DMS 273 treated with DMSO at 0.1 percent for 48 hours (cell line): ENCODE data around the gene RETREG2.
A peak's percentile ranks its signal among the peaks of the same experiment; 100 is the strongest.

Experiments used
- DNase-seq: peaks from one replicate; lab custom pipeline; 2025; lab: John Stamatoyannopoulos, UW

RETREG2 gene, protein sequence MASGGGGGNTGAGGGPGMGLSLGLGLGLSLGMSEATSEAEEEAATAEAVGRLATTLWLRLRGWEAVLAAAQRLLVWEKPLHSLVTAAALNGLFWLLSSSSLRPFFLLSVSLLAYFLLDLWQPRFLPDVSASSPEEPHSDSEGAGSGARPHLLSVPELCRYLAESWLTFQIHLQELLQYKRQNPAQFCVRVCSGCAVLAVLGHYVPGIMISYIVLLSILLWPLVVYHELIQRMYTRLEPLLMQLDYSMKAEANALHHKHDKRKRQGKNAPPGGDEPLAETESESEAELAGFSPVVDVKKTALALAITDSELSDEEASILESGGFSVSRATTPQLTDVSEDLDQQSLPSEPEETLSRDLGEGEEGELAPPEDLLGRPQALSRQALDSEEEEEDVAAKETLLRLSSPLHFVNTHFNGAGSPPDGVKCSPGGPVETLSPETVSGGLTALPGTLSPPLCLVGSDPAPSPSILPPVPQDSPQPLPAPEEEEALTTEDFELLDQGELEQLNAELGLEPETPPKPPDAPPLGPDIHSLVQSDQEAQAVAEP

DNA sequence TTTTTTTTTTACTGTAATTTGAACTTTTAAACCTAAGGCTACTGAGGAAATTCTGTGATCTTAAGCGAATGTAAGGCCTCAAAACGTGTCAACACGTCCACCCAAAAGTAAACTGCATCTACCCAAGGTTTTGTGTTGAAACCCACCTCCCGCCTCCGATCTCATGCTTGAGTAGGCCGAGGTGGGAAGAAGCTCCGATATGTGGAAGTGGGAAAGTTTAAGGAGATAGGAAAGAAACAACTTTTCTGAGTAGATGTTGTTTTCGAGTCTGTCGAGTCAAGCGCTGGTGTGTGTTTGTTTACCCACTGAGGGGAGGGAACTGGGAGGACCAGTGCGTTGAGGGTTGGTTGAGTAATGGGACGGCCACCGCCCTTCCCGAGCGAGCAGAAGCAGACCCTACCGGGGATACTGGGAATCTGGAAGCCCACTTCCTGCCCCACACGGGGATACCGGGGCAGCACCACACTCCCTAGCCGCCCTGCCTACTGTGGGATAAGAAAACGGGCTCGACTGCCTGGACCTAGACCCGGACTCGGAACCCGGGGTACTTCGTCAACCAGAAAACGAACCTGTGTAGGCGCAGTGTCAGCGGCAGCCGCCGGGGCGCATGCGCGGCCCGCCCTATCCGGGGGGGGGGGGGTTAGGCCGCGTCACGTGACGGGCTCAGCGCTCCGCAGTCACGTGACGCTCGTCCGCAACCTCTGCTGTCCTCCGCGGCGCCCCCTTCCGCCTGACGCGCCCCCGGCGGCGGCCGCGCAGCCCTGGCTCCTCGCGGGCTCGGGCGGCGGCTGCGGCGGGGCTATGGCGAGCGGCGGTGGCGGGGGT, at the start of gene RETREG2:
Gene RETREG2 (plus strand): TSS at position 724 of the 825 bp plus-strand sequence. CDS start 78 bp downstream, at position 802.
- peak; percentile 61 for DNase-seq

DNA sequence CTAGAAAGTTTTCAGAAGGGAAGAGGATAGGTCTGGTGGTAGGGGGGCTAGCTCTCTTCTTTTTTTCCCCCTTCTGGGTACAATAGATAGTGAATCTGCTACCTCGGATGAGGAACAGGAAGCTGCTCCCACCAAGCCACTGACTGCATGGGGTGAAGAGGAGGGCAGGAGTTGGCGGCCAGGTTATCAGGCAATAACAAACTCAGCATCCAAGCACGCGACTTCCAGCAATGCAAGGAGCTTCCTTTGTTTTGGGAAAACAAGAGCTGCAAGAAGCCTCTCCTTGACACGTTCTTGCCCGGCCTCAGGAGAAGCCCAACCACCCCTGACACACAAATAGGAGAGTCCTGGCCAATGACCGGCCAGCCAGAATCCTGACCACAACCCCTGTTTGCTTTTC, 49.7 kb upstream of the RETREG2 start:
- DNase-seq, result no peak

DNA sequence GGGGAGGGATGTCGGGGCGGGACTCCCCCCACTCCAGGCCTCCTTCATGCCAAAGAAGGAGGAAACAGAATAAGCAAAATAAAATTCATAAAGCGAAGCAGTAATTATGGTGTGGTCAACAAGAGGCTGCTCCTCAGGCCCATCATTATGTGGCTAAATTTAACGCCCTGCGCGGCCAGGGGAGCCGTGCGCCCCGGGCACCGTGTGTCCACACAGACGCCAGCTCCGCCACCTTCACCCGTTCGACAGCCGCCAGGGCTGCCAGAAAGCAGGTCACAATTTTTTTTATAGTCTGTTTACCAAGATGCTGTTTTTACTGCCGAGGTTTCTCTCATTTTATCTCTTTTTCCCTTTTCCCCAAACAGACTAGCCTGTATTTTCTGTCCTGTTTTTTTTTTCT, 48.5 kb upstream of the RETREG2 start:
- no peak for DNase-seq

GRCh38 chr2:219131327-219131726, 46.7 kb upstream of the RETREG2 start:
- no peak for DNase-seq

- DNase-seq, result no peak
Measured at GRCh38 chr2:219131744-219132143, 46.3 kb upstream of the RETREG2 start.

GRCh38 chr2:219133976-219134375, 44.1 kb upstream of the RETREG2 start:
- DNase-seq, result no peak

- no peak for DNase-seq
Measured at GRCh38 chr2:219140722-219141121, 37.4 kb upstream of the RETREG2 start.

DNA sequence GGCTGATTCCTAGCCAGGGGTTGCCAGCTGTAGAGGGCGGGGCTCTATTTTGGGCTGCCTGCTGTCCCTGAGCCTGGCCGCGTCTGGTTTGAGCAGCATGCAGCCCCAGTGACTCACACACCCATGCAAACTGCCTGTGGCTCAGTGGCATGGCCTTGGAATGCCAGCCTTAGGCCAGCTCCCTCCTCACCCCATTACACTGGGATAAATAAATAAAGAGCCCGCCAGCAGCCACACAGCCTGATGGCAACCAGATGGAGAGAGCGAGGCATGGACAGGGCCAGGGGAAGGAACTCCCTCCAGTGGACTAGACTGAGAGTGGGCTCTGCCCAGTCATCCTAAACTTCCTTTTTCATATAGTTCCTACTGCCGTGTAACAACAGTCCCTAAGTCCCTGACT, 35.7 kb upstream of the RETREG2 start:
- DNase-seq, result no peak

DNA sequence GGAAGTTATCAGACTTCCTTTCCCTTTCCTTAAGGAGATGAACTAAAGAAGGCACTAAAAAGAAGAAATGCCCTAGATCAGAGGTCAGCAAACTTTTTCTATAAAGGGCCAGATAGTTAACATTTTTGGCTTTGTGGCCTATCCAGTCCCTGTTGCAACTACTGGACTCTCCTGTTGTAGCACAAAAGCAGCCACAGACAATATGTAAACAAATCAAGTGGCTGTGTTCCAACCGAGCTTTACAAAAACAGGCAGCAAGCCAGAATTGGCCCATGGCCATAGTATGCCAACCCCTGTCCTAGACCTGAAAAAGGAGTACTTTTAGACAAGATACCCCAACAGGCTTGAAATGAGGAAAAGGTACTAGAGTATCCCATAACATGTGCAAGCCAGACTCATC, 28.4 kb upstream of the RETREG2 start:
- no peak for DNase-seq

DNA sequence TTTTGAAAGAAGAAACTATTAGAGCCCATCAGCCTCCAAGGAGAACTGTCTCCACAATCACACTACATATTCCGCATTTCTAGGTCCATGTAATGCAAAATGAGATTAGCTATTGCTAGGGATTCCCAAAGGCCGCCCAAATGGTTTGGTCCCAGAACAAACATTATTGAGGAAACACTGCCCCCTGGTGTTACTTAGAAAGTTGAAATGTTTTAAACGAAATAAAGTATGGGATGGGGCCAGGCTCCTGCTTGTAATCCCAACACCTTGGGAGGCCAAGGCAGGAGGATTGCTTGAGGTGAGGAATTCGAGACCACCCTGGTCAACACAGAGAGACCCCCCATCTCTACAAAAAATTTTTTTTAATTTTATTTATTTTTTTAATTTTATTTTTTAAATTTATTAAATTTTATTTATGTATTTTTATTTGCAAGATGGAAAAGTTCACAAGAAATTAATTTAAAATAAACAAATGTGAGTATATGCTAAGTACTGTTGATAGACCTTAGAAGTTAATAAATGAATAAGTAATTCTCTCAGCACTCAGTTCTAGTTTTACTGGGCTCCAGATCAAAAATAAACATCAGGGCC, 22.9 kb upstream of the RETREG2 start:
- no peak for DNase-seq

DNA sequence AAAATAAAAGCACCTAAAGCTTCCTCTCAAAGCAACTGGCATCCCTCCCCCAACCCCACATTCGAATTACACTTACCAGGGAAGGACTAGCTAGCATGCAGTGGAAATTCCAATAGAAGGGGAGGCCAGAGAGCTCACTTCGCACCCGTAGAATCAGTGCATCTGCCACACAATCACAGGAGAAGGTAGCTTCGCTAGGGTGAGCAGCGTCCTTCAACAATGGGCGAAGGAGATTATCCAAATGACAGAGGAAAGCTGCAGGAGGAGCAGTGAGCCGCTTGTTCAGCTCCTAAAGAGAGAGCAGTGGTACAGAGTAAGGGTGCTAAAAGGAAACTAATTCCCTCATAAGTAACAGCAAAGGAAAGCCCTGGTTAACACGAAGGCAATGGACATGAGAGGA, 20.7 kb upstream of the RETREG2 start:
- no peak for DNase-seq

- no peak for DNase-seq
Measured at GRCh38 chr2:219158025-219158424, 20.1 kb upstream of the RETREG2 start.

DNA sequence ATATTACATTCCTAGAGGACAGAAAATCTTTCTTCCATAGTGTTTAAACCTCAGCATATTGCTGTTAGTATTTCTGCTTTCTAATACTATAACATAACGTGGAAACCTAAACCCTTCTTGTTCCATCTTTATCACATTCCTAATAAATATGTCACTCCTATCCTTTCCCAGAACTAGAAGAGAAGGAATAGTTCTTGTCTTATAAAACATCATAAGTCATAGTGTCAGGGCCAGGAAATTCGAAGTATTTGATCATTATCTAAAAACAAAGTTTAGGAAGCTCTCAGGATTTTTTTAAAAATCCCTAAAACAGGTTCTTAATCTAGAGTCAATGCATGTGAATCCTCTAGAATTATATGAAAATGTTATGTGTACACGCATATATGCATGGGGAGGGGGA, 19.5 kb upstream of the RETREG2 start:
- DNase-seq, result no peak

DNA sequence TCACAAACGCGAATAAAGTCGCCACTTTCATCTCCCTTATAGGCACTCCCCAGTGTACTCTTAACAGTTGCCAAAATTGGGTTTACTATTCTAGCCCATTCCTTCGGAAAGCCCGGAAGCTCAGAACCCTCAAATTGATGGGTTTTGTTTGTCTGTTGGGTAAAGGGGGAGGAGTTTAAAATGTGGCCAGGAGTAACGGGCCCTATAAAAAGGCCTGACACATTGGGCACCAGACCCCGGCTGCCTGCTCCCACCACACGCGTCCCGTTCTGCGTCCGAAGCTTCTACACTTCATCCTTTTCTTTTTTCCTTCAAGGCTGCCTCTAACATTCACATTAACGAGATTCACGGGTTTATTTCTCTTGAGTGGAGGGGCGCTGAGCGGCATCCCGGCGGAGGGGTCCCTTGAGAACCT, 18.3 kb upstream of the RETREG2 start:
- DNase-seq, result no peak

DNA sequence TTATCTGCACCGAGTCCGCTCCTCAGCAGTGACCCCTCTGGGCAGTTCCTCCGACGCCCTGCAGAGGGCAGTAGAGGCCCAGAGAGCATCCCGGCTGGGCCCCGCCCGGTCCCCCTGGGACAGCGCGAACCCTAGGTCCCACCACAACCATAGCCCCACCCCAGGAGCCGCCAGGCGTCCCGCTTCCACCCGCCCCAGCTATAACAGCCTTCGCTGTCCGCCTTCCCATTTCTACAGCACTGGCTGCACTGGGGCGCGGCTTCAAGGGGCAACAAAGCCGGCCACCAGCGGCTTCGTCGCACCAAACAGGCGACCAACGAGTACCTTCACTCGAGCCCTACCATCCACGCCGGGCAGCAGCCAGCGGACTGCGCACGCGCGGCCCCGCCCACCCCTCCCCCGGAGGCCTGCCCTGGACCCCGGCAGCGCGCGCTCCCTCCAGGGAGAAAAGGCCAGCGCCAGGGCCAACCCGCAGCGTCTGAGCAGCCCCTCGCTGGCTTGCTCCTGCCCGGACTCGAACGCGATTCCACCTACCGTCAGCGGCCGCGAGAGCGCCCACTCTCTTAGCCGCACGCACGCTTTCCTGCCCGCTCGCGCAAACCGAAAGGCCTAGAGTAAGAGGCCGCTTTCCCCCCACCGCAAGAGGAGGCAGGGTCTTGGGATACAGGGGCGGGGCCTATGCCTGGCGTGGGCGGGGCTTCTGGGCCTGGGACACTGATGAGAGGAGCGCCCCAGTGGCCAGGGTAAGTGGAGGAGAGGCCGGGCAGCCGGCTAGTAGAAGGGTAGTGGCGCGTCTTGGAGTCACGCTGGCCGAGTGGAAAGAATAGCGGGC, 17.7 kb upstream of the RETREG2 start, which contains the start of gene NHEJ1:
Gene NHEJ1 (minus strand): TSS at position 630 of the 832 bp plus-strand sequence. CDS start 2,453 bp downstream, outside the sequence.
- peak; percentile 81 for DNase-seq

- DNase-seq, result no peak
Measured at GRCh38 chr2:219161097-219161496, 17.0 kb upstream of the RETREG2 start.

GRCh38 chr2:219163156-219163555, 14.9 kb upstream of the RETREG2 start:
- DNase-seq, result no peak

DNA sequence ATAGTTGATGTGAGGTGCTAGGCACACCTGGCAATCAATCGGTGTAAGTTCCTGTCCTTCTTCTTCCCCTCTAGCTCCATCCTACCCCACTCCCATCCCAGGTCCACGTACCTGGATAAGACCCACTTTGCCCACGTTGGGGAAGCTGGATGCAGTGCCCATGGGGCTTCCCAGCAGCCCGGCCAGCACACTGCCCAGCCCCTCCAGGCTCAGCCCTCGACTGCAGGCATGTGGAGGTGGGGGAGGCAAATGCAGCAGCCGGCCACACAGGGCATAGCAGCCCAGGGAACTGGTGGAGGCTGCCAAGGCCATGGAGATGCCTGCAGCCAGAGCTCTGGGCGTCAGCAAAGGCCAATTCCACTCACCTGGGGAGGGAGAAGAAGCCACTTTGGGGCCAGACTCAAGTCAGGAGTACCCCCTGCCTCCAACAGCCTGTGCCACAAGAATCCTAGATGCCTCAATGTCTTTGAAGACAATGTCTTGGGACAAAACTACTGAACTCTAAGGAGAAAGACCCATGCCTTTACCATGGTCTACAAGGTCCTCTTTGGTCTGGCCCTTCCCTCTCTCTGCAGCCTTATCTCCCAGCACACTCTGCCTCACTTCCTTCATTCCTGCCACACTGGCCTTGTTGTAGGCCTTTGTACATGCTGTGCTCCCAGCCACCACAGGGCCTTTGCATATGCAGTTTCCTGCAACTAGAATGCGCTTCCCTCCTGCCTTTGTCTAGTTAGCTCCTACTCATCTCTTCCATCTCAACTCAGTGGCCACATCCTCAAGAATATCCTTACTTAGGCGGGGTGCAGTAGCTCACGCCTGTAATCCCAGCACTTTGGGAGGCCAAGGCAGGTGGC, 12.8 kb upstream of the RETREG2 start:
- no peak for DNase-seq

DNA sequence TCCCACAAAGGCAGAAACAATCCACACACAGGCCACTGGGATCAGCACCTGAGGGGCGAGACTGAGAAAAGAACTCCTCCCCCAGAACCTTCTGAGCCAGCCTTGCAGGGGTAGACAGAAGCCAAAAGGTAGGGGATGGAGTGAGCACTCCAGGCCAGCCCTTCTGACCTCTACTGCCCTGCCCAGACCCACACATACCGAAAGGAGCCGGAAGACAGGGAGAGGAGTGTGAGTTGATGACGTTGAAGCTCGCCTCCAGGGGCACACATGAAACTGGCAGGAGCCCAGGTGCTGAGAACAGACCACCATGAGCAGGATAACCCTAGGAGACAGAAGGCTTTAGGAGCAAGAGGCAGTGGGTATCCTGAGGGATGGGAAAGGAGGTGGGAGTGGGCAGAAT, 10.1 kb upstream of the RETREG2 start:
- no peak for DNase-seq

DNA sequence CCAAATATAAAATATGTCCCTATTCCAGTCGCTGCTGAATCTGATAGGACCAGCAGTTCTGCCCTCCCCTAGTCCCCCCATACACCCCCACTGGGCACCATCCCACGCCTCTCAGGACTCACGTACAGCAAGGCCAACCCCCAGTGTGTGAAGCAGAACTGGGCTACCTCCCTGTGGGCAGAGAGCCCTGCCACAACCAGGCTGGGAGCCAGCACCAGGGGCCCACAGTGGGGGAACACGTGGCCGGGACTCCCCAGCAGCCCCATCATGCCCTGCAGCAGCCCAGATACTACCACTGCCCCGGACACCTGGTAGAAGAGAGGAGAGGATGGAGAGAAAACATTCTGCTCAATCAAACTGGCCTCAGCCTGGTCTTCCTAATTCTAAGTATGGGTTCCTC, 9.5 kb upstream of the RETREG2 start:
- DNase-seq, result no peak

DNA sequence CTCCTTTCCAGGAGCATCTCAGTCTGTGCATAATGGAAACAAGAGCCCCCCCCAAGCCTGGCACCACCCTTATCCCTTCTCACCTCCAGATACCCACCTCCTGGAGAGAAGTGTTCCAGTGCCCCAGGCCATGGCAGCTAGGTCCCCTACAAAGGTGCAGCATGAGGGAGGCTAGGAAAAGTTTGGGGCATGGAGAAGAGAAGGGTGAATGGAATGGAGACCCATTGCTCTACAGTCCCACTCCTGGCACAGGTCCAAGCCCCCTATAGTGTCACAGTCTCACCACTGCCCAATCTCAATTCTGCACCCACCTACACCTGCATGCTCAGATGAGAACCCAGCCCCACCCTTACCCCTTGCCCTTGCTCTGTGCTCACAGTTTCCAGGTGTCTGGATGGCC, 9.1 kb upstream of the RETREG2 start:
- DNase-seq, result no peak
